ENCODE measurements around the gene RNU1-3.
"Not testable (repeated sequence)": the region's sequence is repeated elsewhere in the genome, so short reads cannot be mapped to it uniquely, and the experiment has no call there.

The RNU1-3 gene

DNA sequence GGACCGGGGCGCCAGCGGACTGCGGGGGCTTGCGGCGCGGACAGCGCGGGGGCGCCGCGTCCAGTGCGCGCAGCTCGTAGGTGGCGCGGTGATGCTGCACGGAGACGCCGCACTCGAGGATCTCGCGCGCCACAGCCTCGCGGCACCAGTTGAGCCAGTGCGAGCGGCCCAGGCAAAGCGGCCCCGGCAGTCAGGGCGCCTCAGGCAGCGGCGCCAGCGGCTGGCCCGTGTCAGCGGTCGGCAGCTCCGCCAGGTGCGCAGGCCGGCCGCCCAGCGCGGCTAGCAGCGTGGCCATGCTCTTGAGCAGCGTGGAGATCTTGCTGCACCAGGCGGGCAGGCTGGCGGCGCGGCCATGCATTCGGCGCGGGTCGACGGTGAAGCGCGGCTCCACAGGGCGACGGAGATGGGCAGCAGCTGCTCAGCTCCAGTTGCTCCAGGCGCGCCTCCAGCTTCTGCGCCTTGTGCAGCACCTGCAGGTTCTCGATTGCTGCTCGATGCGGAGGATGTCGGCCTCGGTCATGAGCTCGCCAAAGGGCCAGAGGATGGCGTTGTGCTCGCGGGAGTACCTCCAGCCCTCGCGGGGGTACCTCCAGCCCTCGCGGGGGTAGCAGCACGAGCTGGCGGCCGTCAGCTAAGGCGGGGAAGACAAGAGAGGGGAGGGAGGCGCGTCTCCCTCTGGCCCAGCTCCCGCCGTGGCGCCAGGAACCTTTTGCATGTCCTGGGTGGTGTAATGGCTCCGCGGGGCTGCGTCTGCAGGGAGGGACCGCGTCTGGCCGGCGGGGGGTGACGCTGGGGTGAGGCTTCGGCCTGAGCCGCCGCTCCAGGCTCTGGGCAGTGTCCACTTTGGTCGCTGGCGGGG lies 26.9 kb upstream of the RNU1-3 start:
- FAIRE-seq: not testable (repeated sequence)

DNA sequence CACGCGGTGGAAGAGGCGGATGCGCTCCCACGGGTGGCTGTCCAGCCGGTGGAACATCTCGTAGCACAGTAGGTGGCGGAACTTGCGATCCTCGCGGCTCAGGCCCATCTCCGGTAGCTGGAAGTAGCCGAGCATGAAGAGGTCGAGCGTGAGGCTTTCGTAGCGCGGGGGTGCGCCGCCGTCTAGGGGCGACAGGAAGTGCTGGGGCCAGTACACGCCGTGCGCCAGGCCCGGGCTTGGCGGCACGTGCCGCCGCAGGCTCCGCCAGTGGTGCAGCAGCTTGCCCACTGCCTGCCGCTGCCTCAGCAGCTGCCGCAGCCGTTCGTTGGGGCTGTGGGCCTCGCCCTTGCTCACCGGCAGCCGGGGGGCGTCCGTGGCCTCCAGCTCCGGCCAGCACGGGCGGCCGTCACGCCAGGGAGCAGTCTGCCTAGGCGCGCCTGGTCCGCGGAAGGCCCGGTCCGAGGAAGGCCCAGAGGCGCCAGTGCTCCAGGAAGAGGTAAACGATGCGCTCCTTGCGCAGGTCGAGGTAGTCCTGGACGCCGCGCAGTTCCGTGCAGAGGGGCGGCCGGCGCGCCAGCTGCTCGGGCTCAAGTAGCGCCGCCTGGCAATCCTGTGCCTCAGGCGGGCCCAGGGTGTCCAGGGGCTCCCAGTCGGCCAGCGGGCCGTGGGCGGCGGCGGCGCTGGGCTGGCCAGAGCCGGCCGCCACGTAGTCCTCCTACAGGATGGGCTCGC lies 26.1 kb upstream of the RNU1-3 start:
- not testable (repeated sequence) for FAIRE-seq

DNA sequence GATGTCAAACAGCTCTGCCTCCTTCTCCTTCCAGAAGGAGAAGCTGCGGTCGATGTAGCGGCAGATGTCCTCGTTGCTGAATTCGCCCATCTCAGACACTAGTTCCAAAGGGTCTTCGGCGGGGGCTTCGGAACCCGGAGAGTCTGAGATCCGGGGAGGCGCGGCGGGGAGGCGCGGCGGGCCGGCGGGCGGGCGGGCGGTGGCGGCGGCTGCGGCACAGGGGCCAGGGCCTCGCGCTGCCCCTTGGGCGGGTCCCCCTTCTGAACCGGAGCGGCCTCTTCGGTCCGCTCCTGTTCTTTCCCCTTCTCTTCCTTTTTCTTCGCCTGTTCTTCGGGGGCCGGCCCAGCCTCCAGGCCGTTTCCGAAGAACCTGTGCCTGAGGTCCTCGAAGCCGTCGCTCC lies 25.5 kb upstream of the RNU1-3 start:
- FAIRE-seq: not testable (repeated sequence)

DNA sequence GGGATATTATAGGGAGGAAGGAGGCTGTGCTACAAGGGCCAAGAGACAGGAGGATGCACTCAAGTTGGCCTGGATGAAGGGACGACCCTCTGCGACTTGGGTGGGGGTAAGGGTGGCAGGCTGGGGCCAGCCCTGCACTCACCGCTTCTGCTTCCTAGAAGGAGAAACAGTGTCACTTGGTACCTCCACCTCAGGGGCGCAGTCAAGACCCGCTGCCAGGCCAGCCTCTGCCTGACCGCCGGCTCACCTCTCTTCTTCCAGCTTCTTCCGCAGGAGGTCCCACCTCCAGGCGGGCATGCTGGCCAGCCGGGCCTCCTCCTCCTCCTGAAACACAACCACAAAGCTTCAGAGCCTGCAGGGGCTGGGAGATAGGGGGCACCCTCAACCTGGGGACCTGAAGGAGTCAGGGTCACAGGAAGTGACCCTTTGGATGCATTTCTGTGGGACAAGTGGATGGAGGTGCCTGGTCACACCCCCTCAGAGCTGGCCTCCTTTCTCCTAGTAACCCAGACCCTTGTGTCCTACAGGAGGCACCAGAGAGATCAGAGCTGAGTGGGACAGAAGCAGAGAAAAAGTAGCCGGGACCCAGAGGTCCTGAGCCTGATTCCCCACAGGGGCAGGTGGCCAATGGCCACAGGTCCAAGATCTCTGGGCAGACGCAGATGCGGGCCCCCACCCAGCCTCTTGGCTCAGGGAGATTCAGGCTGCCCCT lies 24.4 kb upstream of the RNU1-3 start:
- not testable (repeated sequence) for FAIRE-seq

GRCh38 chr1:16687132-16687800 lies 20.5 kb upstream of the RNU1-3 start:
- not testable (repeated sequence) for FAIRE-seq

- FAIRE-seq: peak; percentile 31
Observed at GRCh38 chr1:16685445-16686371, 19.0 kb upstream of the RNU1-3 start.

- FAIRE-seq: not testable (repeated sequence)
Observed at GRCh38 chr1:16684738-16685337, 18.1 kb upstream of the RNU1-3 start.

- FAIRE-seq: peak; percentile 98
Observed at GRCh38 chr1:16684152-16684551, 17.4 kb upstream of the RNU1-3 start.

- peak; percentile 79 for FAIRE-seq
Observed at GRCh38 chr1:16682803-16683202, 16.1 kb upstream of the RNU1-3 start.

DNA sequence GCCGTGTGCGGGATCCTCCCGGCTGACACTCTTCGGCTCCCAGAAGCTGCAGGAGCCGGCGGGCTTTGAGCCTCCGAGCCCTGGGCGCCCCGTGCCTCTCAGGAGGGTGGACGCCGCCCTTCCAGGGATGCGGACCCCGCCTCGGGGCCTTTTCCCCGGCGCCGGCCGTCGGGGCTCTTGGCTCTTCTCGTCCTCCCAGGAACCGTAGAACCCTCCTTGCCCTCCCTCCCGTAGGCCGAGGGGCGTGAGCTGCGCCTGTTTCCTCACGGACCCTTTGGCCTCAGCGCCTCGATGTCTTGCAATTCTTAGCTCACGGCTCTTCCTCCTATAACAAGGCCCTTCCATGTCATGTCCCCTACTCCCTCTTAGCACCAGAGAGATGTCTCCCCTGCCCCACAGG lies 13.6 kb upstream of the RNU1-3 start:
- FAIRE-seq: not testable (repeated sequence)

DNA sequence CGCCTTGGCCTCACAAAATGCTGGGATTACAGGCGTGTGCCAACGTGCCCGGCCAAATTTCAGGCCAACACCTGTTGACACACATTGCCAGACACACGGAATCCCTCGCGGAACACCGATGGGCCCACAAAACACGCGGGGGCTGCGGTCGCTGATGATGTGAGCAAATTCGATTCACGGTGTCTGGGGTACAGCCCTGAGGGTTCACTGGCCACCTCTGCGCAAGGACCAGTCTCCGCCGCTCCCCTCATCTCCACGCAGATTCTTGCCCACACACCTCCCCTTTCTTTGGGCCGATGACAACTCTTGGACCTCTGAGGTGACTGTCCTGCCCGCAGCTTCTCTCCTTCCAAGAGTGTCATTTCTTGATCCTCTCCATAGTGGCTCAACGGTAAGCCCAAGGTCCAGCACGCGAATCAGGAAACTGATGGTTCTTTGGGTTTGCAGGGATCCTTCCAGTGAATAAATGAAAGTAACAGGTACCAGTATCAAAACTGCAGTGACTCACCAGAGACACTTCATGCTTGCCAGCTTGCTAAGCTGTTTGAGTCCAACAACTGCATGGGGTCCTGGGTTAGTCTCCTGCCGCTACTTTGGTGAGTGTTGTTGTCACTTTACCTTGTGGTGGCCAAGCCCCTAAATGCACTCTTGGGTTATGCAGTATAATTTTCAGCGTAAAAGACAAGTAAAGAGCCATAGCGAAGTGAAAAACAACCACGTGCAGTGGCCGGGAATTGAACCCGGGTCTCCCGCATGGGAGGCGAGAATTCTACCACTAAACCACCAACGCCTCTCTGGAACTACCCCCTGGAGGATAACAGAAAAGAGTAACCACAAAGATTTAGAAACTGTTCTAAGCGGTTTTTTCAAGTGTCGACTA lies 11.0 kb upstream of the RNU1-3 start:
- FAIRE-seq: no peak

GRCh38 chr1:16676661-16677523 lies 10.1 kb upstream of the RNU1-3 start:
- FAIRE-seq: not testable (repeated sequence)

DNA sequence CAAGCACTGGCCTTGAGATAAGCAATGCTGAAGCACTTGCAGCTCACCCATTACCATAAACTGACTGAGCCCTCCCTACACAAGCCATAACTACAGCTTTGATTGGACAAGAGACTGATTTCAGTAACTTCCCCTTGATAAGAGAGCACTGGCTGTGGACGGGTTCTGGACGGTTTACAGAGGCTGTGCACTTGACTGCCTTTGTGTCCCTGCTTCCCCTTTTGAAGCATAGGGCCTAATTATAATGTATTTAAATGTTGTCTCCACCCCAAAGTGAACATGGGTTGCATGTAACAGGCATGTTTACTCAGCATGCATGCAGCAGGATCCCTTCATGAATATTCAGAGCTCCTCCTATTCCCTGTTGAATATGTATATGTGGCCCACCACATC lies 8.4 kb upstream of the RNU1-3 start:
- FAIRE-seq: not testable (repeated sequence)

DNA sequence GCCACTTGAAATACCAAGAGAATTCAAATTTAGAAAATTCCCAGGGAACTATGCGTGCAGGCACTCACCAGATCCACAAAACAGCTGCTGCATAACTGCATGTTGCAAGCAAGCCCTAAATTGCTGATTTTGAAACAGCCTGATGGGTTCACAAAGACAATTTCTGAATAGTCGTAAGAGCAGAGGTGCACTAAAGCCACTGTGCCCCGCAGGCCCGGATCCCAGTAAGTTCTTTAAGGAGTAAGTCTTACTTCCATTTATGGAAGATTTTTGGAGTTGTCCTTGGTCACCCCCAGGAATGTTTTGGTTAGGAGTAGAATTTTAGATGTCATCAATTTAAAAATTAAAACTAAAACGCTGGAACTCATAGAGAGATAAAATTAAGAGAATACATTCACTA lies 7.2 kb upstream of the RNU1-3 start:
- FAIRE-seq: not testable (repeated sequence)

DNA sequence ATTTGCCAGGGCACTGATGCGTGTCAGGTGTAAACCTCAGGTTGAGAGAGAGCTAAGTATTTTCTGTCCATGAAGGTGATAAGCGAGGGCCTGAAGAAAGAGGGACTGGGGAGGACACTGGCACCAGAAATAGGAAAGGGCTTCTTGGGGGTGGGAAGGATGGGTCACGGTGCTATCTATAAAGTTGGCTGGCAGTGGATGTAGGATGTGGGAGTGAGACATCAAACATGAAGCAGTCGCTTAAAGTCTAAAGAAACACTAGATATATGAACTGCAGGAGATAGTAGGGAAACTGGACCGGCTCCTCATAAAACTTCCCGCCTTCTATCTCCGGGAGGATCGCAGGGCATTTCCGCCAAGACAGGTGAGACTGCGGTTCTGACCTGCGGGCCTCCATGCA lies 912 bp downstream of the RNU1-3 start:
- not testable (repeated sequence) for FAIRE-seq

- not testable (repeated sequence) for FAIRE-seq
Observed at GRCh38 chr1:16658234-16658633, 8.5 kb downstream of the RNU1-3 start.

DNA sequence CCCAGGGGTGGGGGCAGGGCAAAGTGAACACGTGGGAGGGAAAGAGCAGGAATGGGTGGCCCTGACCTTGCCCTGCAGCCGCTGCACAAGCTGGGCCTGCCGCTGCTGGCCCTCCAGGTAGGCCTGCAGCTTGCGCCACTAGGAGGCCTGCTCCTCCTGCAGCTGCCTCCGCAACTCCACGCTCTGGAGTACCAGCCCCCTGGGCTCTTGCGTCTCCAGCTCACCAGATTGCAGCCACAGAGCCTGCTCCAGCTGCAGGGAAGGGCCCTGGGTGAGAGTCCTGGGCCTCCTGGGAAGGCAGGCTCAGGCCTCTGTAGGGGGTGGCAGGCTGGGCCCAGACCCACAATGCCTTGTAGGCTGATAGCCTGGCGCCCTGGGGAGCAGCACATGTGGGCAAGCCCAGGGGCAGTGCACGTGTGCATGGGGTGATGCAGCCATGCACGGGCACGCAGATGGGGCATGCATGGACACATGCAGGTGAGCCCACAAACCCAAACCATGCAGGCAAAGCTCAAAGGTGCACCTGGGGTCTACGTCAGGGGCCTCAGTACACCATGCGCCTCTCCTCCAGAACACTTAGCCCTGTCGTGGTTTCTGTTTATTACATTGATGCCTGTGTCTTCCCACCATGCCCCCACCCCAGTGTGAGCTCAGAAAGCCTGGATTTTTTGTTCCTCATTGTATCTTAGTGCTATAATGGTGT lies 9.6 kb downstream of the RNU1-3 start:
- not testable (repeated sequence) for FAIRE-seq

DNA sequence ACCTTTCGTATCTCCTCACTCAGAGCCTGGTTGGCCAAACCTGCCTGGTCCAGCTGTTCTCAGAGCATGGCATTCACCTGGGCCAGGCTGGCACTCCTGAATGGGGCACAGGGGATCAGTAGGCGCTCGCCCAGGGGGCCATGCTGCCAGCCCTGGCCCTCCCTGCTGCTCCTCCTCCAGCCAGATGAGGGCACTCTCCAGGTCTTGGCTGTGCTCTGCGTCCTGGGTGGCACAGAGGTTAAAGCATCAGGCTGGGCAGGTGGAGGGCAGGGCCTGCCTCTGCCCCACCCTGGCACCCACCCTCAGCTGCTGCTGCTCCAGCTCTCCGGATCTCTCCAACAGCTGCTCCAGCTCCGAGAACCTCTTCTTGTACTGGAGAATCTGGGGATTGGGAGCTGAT lies 10.2 kb downstream of the RNU1-3 start:
- not testable (repeated sequence) for FAIRE-seq
